ENCODE data around the gene PAH.
A peak's percentile ranks its signal among the peaks of the same experiment; 100 is the strongest.

The PAH gene

DNA sequence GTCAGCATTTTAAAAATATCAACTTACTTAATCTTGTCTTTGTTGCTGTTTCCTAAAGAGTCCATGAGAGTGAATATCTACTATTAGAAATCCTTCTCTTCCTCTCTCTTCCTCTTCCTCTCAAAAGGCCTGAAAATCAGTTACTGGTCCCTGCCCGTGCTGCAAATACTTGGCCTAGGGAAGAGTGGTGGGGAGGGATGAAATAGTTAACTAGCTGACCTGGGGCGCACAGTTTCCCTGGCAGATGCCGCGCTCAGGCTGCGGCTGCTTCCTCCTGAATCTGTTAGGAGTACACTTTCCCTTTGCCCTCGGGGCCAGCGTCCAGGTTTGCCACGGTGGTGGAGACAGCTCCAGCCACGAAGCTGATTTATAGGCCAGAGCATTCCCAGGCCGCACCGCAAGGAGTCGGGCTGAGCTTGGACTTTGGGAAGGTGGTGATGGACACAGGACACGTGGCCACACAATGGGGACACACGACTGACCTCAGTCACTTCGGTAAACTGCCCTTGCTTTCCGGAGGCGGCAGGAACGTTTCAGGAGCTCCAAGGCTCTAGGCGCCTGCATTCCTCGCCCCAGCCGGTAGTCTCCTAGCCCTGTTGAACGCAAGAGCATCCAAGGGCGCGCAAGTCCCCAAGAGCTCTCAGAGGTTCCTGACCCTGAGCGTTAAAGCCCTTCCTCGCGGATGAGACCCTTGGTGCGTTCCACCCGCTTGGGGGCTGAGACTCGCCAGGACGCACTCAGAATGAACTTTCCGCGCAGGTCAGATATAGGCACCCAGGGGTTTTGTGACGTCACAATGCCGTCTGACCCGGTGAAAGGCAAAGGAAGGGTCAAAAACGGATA, 33.3 kb upstream of the PAH start:
- DNase-seq = no peak

DNA sequence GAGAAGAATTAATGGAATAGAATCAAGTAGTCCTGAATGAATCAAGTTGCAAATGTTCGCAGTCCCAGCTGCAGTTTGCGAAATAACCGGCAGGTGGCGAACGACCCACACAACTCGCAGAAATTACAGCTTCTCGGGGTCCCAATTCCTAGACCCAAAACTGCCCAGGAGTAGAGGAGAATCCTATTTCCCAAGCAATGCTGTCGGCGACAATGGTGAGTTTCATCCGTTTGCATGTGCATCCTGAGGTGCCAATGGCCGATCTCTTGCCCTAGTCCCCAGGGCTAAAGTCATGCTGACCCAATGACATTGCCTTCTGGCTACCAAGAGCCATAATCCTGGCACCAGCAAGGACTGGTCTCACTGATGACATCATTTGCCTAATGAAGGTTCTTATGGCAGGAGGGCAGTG, 31.9 kb upstream of the PAH start:
- DNase-seq = peak; percentile 25

DNA sequence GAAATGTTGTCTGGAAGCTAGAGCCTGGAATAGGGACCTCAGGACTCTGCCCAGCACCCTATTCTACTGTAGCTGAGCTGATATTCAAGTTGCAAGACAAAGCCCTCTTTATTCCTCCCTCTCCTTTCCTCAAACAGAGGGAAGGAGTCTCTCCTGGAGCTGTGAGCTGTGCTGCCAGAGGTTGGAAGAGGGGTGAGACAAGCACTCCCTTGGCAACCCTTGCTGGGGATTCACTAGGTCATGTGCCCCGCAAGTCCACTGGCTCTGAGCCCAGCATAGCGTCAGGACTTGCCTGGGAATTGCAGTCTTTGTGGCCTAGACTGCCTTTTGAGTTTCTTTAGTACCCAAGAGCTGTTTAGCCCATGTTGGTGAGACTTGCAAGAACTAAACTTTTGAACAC, 29.0 kb upstream of the PAH start:
- DNase-seq = no peak

DNA sequence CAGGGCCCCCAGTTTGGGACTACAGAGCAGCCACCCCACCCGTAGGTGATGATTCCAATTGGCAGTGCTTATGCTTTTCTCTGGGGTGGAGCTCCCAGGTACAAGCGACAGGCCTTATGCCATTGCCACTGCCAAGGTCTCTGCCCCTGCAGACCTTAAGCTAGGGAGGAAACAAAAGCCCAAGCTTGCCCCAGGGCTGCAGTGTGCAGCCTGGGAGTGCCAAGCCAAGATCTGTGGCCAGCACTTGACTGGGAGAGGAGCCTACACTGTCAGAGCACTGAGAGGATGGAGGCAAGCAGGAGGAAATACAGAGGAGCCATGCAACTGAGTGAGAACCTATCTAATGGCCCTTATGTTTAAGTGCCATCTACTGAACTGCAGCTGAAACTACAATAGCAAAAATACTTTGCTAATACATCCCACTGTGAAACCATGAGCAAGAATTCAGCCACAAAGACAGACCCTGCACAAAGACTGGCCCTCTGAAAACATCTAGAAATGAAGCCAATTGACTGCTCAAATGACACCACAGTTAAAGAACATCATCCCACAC, 22.7 kb upstream of the PAH start:
- peak; percentile 24 for DNase-seq

DNA sequence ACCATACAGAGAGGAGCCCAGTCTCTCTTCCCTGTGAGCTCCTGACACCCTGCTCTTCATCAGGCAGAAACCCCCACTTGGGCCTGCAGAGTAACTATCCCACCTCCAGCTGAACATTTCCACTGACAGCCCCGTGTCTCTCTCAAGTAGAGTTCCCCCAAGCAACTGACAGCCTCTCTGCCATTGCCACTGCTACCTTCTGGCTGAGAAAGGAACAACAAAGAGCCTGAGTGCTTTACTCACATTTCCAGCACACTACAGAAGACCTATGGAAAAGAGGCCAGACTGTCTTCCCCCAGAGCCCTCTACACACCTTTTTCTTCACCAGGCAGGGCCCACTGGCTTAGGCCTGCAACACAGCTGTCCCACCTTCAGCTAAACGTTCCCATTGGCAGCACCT, 22.0 kb upstream of the PAH start:
- DNase-seq = no peak

DNA sequence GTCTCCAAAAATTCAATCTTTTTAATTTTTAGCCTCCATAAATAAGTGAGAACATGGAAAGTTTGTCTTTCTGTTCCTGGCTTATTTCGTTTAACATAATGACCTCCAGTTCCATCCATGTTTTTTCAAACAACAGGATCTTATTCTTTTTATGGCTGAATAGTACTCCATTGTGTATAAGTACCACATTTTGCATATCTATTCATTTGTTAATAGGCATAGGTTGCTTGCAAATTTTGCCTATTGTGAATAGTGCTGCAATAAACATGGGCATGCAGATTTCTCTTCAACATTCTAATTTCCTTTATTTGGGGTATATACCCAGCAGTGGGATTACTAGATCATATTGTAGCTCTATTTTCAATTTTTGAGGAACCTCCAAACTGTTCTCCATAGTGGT, 16.1 kb upstream of the PAH start:
- no peak for DNase-seq

DNA sequence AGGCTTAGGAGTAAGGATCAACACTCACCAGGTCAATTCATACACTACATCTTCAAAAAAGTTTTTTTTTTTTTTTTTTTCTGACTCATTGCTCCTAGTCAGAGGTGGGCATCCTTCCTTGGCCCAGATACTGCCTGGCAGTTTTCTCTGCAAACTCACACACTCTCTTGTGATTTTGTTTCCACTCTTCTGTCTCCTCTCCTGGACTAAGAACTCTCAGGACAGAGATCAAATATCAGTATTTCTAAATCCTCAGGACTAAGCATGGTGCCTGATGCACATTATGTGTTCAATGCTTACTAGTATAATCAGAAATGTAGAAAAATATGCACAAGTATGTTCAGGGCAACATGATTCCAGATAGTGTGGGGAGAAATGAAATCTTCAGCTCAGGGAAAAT, 10.2 kb upstream of the PAH start:
- DNase-seq = no peak

DNA sequence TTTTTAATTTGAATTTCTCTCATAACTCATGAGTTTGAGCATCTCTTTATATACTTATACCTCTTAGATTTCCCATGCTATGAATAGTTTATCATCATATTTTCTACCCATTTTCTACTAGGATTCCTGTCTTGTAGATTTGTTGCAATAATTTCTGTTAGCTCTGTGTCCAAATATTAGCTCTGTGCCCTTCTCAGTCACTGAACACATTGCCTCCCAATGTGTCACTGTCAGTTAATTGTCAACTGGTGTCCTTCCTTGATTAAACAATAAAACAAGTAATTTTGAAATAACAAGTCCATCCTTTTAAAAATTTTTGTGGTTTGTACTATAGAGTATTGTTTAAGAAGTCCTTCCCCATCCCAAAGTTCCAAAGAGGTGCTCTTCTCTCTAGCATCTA, 4.2 kb upstream of the PAH start:
- DNase-seq = no peak

DNA sequence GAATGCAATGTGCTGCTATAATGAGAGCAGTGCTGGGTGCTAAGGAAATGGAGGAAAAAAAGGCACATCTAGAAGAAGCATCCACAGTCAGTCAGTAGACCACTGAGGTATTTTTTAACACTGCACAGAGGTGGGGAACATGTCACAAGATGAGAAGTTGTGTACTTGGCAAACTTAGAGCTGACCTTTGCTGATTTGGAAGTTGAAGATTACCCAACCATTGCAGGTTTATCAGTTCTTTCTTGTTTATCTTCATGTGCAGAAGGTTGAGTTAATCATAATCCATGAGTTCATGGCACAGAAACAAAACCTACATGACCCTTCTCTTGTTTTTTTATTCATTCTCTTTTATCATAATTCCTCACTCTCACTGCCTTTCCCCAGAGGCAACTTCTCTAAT, 3.2 kb upstream of the PAH start:
- DNase-seq = no peak

DNA sequence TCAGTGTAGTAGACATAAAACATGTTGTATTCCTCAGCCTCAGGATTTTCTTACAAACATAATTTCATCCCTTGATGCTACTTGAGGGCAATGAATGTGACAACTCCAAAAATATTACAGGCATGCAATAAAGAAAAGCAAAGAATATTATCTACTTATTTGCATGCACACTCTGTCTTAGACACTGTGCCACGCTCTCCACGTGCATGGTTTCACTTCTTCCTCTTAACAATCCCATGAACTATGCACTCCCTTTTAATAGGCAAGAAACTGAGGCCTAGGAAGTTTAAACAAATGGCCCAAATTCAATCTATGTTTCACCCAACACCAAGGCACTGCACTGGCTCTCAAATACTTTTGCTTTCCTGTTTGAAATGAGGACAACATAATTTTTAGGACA, 1.8 kb upstream of the PAH start:
- no peak for DNase-seq

DNA sequence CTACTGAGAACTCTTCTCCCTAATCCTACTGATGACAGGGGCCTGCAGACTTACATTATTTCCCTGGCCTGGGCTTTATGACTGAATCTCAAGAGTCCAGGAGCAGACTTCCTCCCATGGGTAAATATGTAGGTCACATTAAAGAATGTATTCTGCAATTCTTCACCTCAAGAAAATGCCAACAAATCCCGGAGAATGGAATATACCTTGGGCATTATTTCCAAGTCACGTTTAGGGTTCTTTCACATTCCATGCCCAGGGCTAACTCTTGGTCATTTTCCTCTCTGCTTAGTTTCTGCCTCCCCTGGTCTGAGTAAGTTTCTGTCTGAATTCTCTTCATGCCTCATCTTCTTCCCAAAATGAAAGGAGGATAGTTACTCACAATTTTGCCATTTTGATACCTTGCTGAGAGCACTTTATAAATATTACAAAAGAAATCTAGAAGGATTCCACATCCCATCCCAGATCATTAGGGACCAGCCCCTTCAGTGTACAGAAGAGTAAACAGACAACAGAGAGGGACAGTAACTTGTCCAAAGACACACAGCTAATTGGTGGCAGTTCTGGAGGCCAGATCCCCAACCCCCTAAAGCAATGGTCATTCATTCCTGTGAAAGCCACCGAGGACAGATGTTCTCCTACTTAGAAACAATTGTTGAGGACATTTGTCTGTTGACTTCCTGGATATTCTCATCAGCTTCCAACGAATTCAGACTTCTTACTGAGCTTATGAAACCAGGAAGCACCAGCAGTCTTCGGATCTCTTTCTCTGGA, 605 bp downstream of the PAH start:
- no peak for DNase-seq

DNA sequence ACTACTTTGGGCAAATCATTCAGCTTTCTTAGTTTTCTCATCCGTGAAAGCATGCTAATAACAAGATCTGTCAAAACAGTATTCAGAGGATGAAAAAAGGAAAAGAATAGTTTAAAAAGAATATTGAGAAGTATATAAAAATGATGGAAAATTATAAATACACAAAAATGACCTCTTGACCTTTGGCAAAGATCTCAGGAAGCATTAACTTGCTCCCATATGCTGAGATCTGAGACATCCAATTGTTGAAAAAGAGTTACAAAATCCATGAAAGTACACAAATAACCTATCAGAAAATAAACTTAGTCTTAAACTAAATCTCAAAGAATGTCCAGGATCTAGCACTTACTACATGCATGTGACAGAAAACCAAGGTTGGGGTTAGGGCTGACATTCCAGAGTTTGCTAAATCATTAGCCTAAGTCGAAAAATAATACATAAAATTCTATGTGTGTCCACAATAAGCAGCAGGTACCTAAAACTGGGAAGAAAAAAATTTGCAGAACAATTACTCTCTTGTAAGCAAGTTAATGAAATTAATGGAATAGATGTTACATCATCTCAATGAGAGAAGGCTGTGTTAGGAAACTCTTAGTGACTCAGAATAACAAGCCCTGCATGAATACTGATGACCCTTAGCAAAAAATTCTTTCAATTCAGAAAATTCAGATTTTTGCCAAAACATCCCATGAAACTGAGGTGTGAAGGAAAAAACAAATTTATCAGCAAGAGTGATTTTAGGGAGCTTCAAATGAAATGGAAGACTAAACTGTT, 3.4 kb downstream of the PAH start:
- DNase-seq = no peak

DNA sequence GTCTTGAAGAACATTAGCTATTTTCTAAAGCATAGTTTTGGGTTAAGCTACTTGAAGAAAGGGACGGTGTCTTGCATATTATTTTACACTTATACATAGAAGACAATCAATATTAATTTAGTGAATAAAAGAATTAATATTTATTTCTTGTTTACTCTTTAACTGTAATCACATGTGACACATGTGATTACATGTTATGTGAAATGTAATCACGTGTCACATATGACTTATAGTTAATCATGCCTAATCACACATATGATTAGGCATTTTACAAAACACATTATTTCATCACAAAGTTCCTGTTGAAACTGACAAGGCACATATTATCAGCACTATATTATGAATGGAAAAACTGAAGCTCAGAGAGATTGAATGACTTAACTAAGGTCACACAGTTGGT, 4.8 kb downstream of the PAH start:
- DNase-seq = no peak

DNA sequence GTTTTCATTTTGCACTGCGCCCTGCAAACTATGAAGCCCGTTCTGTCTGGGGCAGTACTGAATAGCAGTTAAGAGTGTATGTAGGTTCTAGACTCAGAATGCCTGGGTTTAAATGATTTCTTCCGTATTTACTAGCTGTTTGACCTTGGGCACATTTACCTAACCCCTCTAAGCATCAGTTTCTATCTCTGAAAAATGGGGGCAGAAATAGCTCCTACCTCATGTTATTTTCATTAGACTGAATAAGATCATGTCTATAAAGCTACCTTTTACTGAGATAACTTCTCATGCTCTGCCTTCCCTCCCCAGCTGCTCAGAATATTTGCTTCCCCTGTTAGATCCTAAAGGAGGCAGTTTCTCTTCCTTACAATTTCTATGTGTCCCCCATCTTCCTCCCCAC, 5.7 kb downstream of the PAH start:
- DNase-seq = no peak

DNA sequence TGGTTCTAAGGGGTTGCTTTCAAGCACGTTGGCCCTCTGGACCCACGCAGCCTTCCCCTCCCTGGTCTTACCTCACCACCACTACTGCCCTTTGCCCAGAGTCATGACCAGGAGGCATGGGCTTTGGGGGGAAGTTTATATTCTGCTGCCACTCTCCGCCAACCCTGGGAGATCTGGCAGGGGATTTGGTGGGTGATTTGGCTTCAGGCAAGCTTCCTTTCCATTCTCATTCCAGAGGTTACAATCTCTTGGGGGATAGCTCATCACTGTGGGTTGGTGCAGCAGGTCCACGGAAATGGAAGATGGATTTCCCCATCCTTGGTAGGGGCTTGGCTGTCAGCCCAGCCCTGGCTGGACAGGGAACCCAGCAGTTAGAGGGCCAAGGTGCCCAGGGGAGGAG, 6.3 kb downstream of the PAH start:
- no peak for DNase-seq

DNA sequence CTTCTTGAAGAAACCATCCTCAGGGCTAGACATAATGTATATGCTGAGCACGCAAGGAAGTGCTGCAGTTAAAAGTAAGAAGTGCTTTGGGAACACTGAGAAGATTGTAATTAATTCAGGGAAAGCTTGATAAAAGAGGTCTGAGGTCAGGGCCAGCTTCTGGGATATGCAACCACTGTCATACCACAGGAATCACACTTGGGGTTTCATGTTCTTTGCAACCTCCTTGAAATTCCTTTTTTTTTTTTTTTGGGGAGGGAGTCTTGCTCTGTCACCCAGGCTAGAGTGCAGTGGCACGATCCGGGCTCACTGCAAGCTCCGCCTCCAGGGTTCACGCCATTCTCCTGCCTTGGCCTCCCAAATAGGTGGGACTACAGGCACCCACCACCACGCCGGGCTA, 6.9 kb downstream of the PAH start:
- DNase-seq = no peak

DNA sequence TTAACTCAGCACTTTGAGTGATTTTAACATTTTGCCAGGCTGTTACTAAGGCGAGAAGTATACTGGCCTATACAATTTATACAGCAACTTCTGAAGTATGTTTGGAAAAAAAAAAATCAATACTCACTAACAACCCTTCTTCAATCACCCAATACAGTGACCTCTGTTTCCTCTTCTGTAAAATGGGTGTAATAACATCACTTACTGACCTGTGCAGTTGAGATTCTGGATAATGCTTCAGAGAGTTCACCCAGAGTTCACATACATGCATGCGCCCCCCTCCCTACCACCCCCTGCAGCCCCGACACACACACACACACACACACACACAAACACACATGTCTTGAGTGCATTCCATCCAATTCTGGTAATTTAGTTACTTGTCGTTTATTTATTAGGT, 9.1 kb downstream of the PAH start:
- DNase-seq = no peak

DNA sequence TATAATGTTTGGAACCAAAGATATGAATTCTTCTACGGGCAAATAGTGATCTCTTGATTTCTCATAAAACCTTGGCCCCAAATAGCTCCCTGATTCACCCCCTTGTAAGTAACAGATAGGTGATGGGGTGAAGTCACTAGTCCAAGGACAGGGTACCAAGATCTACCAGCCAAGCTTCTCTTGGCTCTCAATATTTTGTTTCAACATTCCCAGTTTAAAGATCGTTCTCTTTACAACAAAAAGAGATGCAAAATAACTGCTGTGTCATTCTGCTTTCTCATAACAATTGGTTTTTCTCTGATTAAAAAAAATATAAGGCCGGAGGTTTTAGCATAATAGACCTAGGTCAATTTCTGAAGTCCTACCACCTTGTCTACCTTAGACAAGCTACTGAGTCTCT, 11.8 kb downstream of the PAH start:
- no peak for DNase-seq

DNA sequence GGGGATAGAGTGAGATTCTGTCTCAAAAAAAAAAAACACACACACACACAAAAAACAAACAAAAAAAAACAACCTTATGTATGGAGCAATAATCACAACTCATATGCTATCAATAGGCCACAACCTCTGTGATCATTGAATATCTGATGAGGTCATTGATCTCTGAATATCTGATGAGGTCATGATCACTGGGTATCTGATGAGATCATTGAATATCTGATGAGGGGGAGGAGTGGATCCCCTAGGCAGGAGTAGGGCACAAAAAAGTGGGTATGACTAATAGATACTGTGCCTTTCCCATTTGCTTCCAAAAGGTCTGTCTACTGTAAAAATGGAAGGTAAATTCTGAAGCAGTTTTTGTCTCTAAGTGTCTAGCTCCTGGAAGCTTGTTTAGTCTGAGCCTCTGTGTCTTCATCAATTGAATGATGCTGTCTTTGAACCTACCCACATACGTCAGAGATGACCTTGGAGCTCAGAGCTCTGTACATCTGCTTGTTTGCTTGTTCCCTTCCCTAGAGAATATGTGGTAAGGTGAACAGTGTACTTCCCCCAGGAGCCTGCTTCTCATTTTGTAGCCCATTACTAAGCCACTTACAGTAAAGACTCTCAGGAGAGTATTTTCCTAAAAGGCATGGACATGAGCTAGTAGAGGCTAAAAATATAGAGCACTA, 13.6 kb downstream of the PAH start:
- DNase-seq = peak; percentile 82

DNA sequence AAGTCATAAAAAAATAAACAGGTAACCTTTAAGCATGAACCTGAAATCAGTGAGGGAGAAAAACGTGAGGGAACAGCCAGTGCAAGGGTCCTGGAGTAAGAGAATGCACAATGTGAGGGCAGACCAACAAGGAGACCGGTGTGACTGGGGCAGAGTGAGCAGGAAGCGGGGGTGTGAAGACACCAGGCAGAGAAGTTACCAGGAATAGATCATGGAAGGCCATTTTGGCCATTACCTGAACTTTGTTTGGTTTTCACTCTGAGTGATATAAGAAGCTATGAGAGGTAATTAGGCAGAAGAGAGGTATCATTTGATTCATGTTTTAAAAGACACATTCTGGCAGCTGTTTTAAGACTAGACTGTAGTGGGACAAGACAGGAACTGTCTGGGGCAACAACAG, 15.0 kb downstream of the PAH start:
- no peak for DNase-seq

DNA sequence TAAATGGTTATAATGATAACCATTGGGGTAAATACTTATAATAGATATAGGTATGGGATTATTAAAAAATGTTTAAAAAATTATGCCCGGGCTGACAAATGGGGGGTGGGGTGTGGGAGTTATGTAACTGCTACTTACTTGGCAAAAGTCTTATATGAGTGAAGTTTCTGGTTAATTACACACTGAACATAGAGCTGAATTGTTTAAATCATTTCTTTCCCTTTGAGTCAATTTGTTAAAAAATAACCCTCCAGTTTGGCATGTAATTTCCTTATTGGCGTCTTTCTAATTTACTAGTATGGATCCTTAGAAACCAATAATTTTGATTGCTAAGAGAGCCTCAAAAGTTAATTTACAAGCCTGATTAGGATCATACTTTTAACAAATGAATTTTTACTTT, 16.7 kb downstream of the PAH start:
- no peak for DNase-seq

DNA sequence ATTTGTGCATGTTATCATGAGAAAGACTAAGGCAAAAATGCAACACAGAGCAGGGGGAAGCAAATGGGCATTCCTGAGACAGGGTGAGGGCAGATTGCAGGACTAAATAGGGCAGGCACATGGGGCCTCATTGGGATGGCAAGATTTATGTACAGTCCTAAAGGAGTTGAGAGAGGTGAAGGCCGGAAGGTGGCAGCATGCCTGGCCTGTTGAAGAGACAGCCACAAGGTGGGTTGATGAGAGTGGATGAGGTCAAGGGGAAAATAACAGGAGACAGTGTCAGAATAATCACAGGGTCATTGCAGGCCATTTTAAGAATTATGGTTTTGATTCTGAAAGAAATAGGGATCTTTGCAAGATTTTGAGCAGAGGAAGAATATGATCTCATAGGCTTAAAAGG, 21.0 kb downstream of the PAH start:
- no peak for DNase-seq

DNA sequence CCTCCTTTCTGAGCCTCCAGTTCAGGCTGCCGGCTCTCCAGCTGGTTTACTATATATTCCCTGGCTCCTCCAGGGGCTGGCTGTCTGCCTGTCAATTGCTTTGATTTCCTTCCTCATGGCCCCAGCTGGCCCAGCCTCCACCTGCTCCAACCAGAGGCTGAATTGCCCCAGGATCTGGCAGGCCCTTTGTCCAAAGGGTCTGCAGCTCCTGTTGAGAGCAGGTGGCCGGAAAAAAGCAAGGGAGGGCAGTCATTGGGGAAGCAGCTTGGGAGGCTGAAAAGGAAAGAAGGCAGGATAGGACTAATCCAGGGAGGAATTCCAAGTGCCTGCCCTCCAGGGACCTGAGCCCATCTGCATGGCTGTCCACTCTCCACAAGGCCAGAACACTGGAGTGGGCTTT, 25.3 kb downstream of the PAH start:
- DNase-seq = no peak

Measured in NCI-H2171 treated with DMSO at 0.1 percent for 48 hours (cell line).